IMR-90 (cell line): ENCODE results near the gene LGALSL. TPM values are rescaled to one million over a fixed set of nuclear protein-coding genes. Genes with fewer than 3 reads are reported as not detected.

Experiments
- ATAC-seq: fragments of 200-7000 bp; cut with Tn5 transposase; 2 replicates; pipeline ENCODE4 v1.9.1; 2020; ENCODE audit warnings: low read depth, mild to moderate bottlenecking, moderate library complexity
- BruUV-seq: library from RNA; stranded (reverse); fragments of 400-500 nt; replicated peaks from 2 replicates; lab custom pipeline; 2021; lab: Mats Ljungman, UMichigan
- CTCF ChIA-PET: fragments of 300-600 bp; formaldehyde crosslinking; extraction: SDS; loops from one replicate; lab custom pipeline; 2021; ENCODE audit warnings: antibody characterized with exemption; lab: Yijun Ruan, JAX
- POLR2A ChIA-PET: fragments of 300-600 bp; sonication (Branson Sonifier 250); formaldehyde crosslinking; loops from one replicate; lab custom pipeline; 2022; ENCODE audit warnings: antibody characterized with exemption; ENCODE audit not compliant: unreplicated experiment; lab: Charles Lee
- DNase-seq: peaks from one replicate; pipeline ENCODE4 v3.0.0; 2013
- H2AFZ ChIP-seq: replicated peaks from 2 replicates; pipeline ENCODE3; 2013; ENCODE audit warnings: low read length, mild to moderate bottlenecking; ENCODE audit not compliant: poor library complexity
- H2AK5ac ChIP-seq: 2 replicates; pipeline ENCODE4 v1.6.1; 2013; ENCODE audit warnings: low read depth, low read length, inconsistent platforms
- H2AK9ac ChIP-seq: replicated peaks from 2 replicates; pipeline ENCODE3; 2013; ENCODE audit warnings: mild to moderate bottlenecking, low read depth, low read length, moderate library complexity; ENCODE audit not compliant: poor library complexity
- H2BK120ac ChIP-seq: 2 replicates; pipeline ENCODE4 v1.6.1; 2013; ENCODE audit warnings: low read depth, low read length, inconsistent platforms
- H2BK15ac ChIP-seq: 3 replicates; pipeline ENCODE4 v1.6.1; 2013; ENCODE audit warnings: low read depth, low read length, inconsistent platforms
- H2BK20ac ChIP-seq: 2 replicates; pipeline ENCODE4 v1.6.1; 2013; ENCODE audit warnings: low read depth, mild to moderate bottlenecking, inconsistent platforms, low read length, moderate library complexity
- H2BK5ac ChIP-seq: 2 replicates; pipeline ENCODE4 v1.6.1; 2013; ENCODE audit warnings: mild to moderate bottlenecking, low read depth, low read length, inconsistent platforms; ENCODE audit not compliant: poor library complexity, severe bottlenecking
- H3K14ac ChIP-seq: replicated peaks from 2 replicates; pipeline ENCODE4 v1.6.1; 2013; ENCODE audit warnings: low read depth, low read length, inconsistent platforms
- H3K18ac ChIP-seq: 2 replicates; pipeline ENCODE4 v1.6.1; 2013; ENCODE audit warnings: low read depth, low read length, control low read depth
- H3K23ac ChIP-seq: 2 replicates; pipeline ENCODE4 v1.6.1; 2013; ENCODE audit warnings: low read depth, low read length, inconsistent platforms
- H3K27ac ChIP-seq: 2 replicates; pipeline ENCODE4 v1.5.1; 2013; ENCODE audit warnings: mild to moderate bottlenecking, control low read depth, low read length; ENCODE audit not compliant: insufficient read depth
- H3K27me3 ChIP-seq: 2 replicates; pipeline ENCODE4 v1.6.1; 2013; ENCODE audit warnings: low read length; ENCODE audit not compliant: control insufficient read depth, insufficient read depth
- H3K36me3 ChIP-seq: 2 replicates; pipeline ENCODE4 v1.6.1; 2013; ENCODE audit warnings: low read length, mixed read lengths; ENCODE audit not compliant: control insufficient read depth, insufficient read depth
- H3K4ac ChIP-seq: 2 replicates; pipeline ENCODE4 v1.6.1; 2013; ENCODE audit warnings: low read depth, low read length, inconsistent platforms
- H3K4me1 ChIP-seq: 2 replicates; pipeline ENCODE4 v1.6.1; 2013; ENCODE audit warnings: low read length, mixed read lengths; ENCODE audit not compliant: control insufficient read depth, insufficient read depth
- H3K4me2 ChIP-seq: 2 replicates; pipeline ENCODE4 v1.6.1; 2013; ENCODE audit warnings: low read depth, mild to moderate bottlenecking, control low read depth, low read length, moderate library complexity
- H3K4me3 ChIP-seq: 2 replicates; pipeline ENCODE4 v1.5.1; 2013; ENCODE audit warnings: low read depth, mild to moderate bottlenecking, control low read depth, low read length, moderate library complexity; ENCODE audit not compliant: insufficient read depth
- H3K56ac ChIP-seq: 2 replicates; pipeline ENCODE4 v1.6.1; 2013; ENCODE audit warnings: low read length, inconsistent platforms; ENCODE audit not compliant: insufficient read depth; ENCODE audit errors: extremely low read depth
- H3K79me1 ChIP-seq, 2 experiments: 2 replicates each; pipeline ENCODE4 v1.6.1; 2013; ENCODE audit warnings: low read length in 2 of 2, inconsistent platforms in 1 of 2, low read depth in 1 of 2
- H3K9ac ChIP-seq: 2 replicates; pipeline ENCODE4 v1.6.1; 2013; ENCODE audit warnings: low read depth, low read length, control low read depth
- H3K9me1 ChIP-seq: 2 replicates; pipeline ENCODE4 v1.6.1; 2013; ENCODE audit warnings: low read length, inconsistent platforms; ENCODE audit not compliant: insufficient read depth
- H3K9me3 ChIP-seq: 2 replicates; pipeline ENCODE4 v1.6.1; 2013; ENCODE audit warnings: low read length; ENCODE audit not compliant: control insufficient read depth, insufficient read depth
- H4K20me1 ChIP-seq: 2 replicates; pipeline ENCODE4 v1.6.1; 2013; ENCODE audit warnings: low read length, inconsistent platforms; ENCODE audit not compliant: insufficient read depth
- H4K5ac ChIP-seq: 2 replicates; pipeline ENCODE4 v1.6.1; 2013; ENCODE audit warnings: mild to moderate bottlenecking, low read depth, low read length, control low read depth
- H4K8ac ChIP-seq, 2 experiments: 2 replicates each; pipeline ENCODE4 v1.6.1; 2013; ENCODE audit warnings: low read depth in 2 of 2, low read length in 2 of 2, control low read depth in 1 of 2, inconsistent platforms in 1 of 2
- H4K91ac ChIP-seq: 2 replicates; pipeline ENCODE4 v1.6.1; 2013; ENCODE audit warnings: low read depth, low read length, inconsistent platforms; ENCODE audit not compliant: insufficient read depth
- BHLHE40 ChIP-seq: fragments of 150-350 bp; IDR thresholded peaks from 2 replicates; pipeline ENCODE4 v1.6.1; 2016; ENCODE audit warnings: mild to moderate bottlenecking, low read depth, low read length
- FOS ChIP-seq: fragments of 150-350 bp; IDR thresholded peaks from 2 replicates; pipeline ENCODE4 v1.6.1; 2016; ENCODE audit warnings: low read depth, low read length
- MAFK ChIP-seq: IDR thresholded peaks from 2 replicates; pipeline ENCODE4 v1.6.1; 2012; ENCODE audit warnings: low read depth, low read length, improper control_type of control experiment
- MAZ ChIP-seq: IDR thresholded peaks from 2 replicates; pipeline ENCODE4 v1.6.1; 2012; ENCODE audit warnings: low read depth, mild to moderate bottlenecking, low read length, improper control_type of control experiment, moderate library complexity, borderline replicate concordance
- MXI1 ChIP-seq: IDR thresholded peaks from 2 replicates; pipeline ENCODE4 v1.6.1; 2012; ENCODE audit warnings: low read depth, mild to moderate bottlenecking, low read length, moderate library complexity, borderline replicate concordance
- WGBS, 2 experiments: methylation state at CpG; one replicate each; pipeline versions ENCODE4 v1.1.5 to v1.1.7; 2013; ENCODE audit warnings: missing lambda C conversion rate in 2 of 2; ENCODE audit not compliant: insufficient read length in 1 of 2; ENCODE audit errors: extremely low coverage in 2 of 2; 5-methylcytosine and 5-hydroxymethylcytosine counted together
- dilution Hi-C: fragments of 300-500 bp; cut with HindIII; formaldehyde crosslinking; loops from one replicate; pipeline ENCODE4 v1.14.3; 2018; ENCODE audit warnings: low sequenced_read_pairs; ENCODE audit not compliant: unreplicated experiment
- in situ Hi-C: fragments of 300-500 bp; cut with MboI; formaldehyde crosslinking; loops from 3 replicates; pipeline ENCODE4 v1.14.3; 2019; ENCODE audit warnings: low sequenced_read_pairs, inconsistent platforms, mixed read lengths
- intact Hi-C: fragments of 100-400 bp; cut with micrococcal nuclease; formaldehyde crosslinking; loops from 2 replicates; pipeline ENCODE4 v1.10.0; 2022
- polyA plus RNA-seq, 3 experiments: library from polyadenylated mRNA; depleted of rRNA; stranded (reverse); fragments of >200 nt; gene quantifications; 2 replicates each; pipeline ENCODE4 v1.2.3, GENCODE V29; 2012; ENCODE audit warnings: low replicate concordance in 1 of 3
- total RNA-seq: library from RNA; depleted of rRNA; stranded (reverse); fragments of >200 nt; gene quantifications from 2 replicates; pipeline ENCODE4 v1.2.3, GENCODE V29; 2012
- TF ChIP-seq, protein P1 (sequence below): fragments of 150-350 bp; IDR thresholded peaks from 2 replicates; pipeline ENCODE4 v1.6.1; 2017; ENCODE audit warnings: mild to moderate bottlenecking, antibody characterized with exemption, low read length, low read depth

LGALSL gene
- total and polyA plus RNA-seq, 2 of the 4 experiments (the other 2 are of a cell fraction): 0.86 to 2.9 TPM

DNA sequence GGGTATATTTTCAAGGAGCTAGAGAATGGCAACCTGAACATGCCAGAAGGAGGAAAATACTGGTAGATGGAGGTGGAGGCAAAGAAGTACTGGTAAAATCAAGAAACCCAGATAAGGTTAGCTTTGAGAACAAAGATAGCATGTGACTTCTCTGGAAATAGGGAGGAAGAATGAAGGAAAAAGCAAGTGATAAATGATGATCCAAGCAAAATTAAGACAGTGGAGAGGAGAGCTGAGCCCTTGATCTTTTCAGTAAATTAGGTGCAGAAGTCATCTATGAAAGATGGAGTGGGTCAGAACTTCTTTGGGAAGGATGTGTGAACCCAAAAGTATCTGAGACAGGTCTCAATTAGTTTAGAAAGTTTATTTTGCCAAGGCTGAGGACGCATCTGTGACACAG is 44.5 kb downstream of the LGALSL start:
- ChIA-PET POLR2A (no interaction called here), CTCF (interaction anchor here (1.0 to 1.8 kb wide), 2 partner anchors 10 kb away, joined by 3 to 6 read pairs; no protein-coding TSS in a partner anchor)
- TF ChIP-seq, protein P1, sequence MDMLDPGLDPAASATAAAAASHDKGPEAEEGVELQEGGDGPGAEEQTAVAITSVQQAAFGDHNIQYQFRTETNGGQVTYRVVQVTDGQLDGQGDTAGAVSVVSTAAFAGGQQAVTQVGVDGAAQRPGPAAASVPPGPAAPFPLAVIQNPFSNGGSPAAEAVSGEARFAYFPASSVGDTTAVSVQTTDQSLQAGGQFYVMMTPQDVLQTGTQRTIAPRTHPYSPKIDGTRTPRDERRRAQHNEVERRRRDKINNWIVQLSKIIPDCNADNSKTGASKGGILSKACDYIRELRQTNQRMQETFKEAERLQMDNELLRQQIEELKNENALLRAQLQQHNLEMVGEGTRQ: no peak
- TF ChIP-seq MAFK (peak; percentile 65), MXI1 (no peak), BHLHE40 (no peak), MAZ (no peak), FOS (no peak)
- no peaks in the 10 kb centered on the region for H4K20me1 ChIP-seq
- no peak overlapping the region for H3K9ac ChIP-seq
- no peak overlapping the region for H4K91ac ChIP-seq
- H3K4me3 ChIP-seq: no peak overlapping the region
- no peak overlapping the region for H4K5ac ChIP-seq
- ATAC-seq: no peak
- H3K23ac ChIP-seq: no peak overlapping the region
- in situ Hi-C loops (no loop called here), dilution Hi-C loops (no loop called here), intact Hi-C loops (no loop called here)
- no peak overlapping the region for H2BK120ac ChIP-seq
- DNase-seq: no peak
- no peak overlapping the region for H2AK9ac ChIP-seq
- no peaks in the 10 kb centered on the region for H3K4me1 ChIP-seq
- BruUV-seq: no TSS peak
- H3K4ac ChIP-seq: no peak overlapping the region
- no peak overlapping the region for H2BK20ac ChIP-seq
- no peaks in the 10 kb centered on the region for H3K79me1 ChIP-seq
- H2BK5ac ChIP-seq: no peak overlapping the region
- H3K27ac ChIP-seq: no peak overlapping the region
- H2AK5ac ChIP-seq: no peak overlapping the region
- H3K27me3 ChIP-seq: peaks cover 52% of the 10 kb centered on the region
- no peak overlapping the region for H3K56ac ChIP-seq
- no peak overlapping the region for H2AFZ ChIP-seq
- no peak overlapping the region for H3K18ac ChIP-seq
- H3K9me3 ChIP-seq: no peaks in the 10 kb centered on the region
- no CpG with 5 or more reads among the region's 1 CpG for WGBS, 2 experiments
- no peak overlapping the region for H4K8ac ChIP-seq
- no peaks in the 10 kb centered on the region for H3K36me3 ChIP-seq
- H2BK15ac ChIP-seq: no peak overlapping the region
- H3K9me1 ChIP-seq: no peaks in the 10 kb centered on the region
- H3K14ac ChIP-seq: no peak overlapping the region
- H3K4me2 ChIP-seq: no peak overlapping the region
